Islet precursor cell (in vitro differentiated cells): ENCODE data around the gene C1QTNF2.

Source experiments
- DNase-seq: peaks from one replicate; pipeline ENCODE4 v3.0.0-alpha.2; 2018

The C1QTNF2 gene, protein sequence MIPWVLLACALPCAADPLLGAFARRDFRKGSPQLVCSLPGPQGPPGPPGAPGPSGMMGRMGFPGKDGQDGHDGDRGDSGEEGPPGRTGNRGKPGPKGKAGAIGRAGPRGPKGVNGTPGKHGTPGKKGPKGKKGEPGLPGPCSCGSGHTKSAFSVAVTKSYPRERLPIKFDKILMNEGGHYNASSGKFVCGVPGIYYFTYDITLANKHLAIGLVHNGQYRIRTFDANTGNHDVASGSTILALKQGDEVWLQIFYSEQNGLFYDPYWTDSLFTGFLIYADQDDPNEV

DNA sequence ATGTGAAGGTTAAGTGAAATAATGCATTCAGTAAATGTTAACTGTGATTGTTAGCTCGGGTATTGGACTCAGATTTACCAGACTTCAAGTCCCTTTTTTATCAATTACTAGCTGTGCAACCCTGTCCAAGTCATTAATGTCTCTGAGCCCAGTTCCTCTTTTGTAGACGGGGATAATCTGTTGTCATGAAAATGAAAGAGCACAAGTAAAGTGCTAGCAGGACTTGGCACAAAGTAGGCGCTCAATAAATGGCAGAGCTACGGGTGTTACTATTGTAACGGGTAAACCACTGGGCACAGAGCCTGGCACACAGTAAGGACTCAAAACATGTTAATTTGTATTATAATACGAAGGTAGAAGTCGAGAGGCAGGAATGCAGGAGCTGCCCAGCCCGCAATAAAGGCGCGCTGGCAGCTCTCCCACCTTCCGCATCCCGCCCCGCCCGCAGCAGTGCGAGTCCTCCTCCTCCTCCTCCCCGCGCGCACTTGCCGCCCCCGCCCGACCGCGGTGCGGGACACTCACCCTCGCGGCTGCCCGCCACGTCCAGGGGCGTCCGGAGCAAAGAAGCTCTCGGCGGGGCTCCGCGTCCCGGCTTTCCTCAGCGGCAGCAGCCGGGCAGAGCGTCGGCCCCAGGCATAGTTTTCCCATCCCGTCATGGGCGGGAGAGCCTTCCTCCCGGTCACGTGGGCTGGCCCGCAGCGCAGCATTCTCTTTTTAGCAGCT, at the start of gene C1QTNF2:
Gene C1QTNF2 (minus strand): TSS at position 637 of the 723 bp plus-strand sequence. CDS start 15,615 bp downstream, outside the sequence.
- DNase-seq = peak; percentile 86

GRCh38 chr5:160420331-160420610, 49.8 kb upstream of the C1QTNF2 start:
- no peak for DNase-seq

DNA sequence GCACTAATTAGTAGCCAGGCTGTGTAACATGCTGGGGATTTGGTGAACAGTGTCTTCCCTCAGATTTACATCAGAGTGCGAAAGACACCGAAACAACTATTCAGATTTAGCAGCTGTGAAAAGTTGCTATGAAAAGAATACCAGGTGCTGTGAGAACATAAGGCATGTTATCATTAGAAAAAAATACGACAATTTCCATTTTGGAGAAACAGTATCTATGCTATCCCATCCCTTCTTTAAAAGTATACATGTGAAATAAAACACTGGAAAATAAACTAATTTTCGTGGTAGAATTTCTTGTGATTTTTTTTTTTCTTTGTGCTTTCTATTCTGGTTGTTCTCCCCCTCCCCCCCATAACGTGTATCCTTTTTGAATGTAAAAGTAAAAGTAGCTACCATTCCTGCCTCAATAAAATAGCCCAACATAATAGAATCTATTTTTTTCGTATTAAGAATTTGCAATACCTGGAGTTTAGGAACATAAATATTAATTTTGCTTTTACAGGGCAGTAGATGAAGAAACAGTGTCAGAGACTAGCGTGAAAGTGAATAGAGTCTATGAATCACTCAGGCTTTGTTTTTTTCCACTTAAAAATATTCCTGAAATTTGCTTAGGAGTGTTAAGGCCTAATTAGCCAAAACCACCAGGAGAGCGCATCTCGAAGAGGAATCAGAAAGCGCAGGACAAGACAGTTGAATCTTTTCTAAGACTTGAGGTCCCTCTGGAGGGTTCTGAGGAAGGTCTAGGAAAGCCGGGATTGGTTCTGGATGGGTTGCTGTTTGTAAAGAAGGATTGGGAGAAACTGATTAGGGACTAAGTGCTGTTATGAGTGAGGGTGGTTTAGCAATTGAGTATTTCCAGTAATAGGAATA, 49.3 kb upstream of the C1QTNF2 start:
- no peak for DNase-seq

DNA sequence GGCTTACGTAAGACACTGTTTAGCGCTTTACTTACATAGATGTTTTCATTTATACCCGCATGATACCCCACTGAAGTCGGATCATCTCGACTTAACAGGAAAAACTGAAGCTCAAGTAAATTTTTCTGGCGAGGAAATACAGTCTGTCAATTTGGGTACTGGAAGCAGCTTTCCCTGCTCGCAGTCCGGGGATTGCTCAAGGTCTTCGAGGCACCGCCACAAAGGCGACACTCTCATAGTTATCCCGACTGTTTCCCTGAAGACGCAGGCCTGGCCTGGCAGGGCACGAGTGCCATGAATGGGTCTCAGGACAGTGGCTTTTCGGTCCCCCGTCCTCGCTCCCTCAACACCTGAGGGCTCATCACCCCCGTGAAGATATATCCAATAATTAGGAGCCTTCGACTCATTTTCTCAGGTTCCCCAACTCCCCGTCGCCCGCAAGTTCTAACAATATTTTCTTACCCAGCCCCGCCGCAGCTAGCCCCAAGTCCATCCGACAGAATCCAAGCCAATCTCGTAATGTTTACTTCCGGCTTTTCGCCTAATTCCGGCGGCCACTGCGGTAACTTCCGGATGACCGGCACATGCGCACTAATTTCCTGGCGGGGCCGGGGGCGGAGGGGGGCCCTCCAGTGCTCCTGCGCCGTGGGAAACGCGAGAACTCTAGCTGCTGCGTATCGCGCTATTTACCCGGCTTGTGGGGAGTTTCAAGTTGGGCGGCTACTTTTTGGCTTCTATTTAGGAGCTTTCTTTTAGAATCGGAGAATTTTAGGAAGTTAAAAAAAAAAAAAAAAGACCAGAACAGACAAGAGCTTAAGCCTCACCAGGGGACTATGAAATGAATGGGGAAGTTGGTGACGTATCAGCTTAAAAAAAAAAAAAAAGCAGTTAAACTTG, 48.4 kb upstream of the C1QTNF2 start, which contains the start of gene SLU7:
Gene SLU7 (minus strand): TSS at position 521 of the 897 bp plus-strand sequence. CDS start 3,787 bp downstream, outside the sequence.
- DNase-seq = peak; percentile 97

- peak; percentile 97 for DNase-seq
Observed at GRCh38 chr5:160399402-160400353, 29.3 kb upstream of the C1QTNF2 start, which contains the start of gene FAM200C. Gene FAM200C, minus strand, starts transcription at chr5:160400054. Its CDS starts 4,564 bp downstream, at chr5:160395490.

DNA sequence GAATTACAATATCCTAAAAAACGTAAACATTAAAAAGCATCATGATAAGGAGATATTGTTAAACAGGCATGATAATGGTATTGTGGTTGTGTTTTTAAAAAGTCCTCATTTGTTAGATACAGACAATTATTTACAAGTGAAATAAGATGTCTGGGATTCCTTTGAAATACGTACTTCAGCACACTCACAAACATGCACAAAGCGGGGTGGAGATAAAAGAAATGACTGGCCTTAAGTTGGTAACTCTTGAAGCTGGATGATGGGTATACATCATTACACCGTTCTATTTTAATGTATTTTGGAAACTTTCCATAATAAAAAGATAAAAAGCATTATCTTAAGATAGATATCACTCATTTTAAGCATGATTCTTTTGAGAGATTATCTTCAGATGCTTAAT, 28.4 kb upstream of the C1QTNF2 start:
- DNase-seq = no peak

DNA sequence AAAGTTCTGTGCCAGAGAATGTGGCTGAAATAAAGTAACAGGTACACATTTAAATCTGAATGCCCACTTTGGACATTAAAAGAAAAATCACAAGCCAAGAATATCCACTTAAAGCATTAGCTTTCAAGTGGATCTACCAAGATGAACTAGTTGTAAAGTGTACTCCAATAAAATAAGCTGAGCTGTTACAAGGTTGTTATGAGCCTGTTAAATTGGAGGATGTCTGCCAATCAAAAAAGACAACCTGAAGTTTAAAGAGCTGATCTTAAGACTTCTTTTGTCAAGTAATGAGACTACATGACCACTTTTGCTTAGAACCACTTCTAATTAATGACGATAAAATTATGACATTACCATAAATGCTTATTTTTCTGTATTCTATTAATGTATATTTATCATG, 27.1 kb upstream of the C1QTNF2 start:
- no peak for DNase-seq

DNA sequence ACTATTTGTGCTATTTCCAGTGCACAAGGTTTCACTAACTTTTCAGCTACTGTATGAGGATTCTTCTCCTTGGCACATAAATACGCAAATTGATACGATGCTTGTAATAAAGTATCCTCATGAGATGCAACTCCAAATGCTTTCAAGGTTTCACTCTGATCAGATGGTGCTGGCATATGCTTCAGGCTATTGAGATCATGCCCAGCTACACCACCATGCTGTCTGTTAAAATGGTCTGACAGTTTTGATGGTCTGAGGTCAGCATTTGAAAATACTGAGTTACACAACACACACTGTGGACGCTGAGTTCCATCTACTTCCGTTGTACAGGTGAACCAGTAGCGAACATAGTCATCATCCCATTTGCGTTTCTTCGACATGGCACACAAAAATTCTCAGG, 24.7 kb upstream of the C1QTNF2 start:
- no peak for DNase-seq

DNA sequence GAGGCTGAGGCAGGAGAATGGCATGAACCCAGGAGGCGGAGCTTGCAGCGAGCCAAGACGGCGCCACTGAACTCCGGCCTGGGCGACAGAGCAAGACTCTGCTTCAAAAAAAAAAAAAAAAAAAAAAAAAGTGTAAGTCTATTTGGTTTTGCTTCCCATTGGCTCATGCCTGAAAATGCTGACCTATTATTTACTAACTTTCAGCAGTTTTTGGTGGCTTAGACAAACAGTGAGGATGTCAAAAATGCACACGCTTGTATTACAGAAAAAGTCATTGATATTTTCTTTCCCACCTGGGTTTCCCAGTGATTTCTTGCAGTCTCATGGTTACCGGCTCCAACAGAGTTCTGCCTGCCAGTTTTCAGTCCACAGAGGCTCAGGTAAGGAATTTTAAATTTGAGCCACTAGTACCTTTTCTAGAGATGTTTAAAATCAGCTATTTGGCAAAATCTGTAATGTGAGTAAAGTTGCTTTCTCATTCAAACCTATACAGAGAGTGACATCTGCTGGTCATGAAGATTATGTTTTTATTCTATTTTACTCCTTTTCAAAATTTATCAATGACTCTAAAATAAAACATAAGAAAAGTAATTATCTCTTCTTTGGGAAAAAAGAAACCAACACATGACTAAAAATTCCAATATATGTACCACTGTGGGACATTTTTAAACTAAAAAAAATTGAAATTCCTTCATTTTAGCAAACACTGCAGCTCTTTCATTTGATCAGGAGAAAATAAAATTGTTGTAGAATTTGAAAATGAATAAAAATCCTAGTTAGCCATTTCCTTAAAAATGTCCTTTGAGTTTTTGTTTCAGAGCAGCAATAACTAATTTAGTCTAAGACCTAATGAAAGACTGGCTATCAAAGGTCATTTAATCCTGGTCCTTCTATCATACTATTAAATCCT, 20.6 kb upstream of the C1QTNF2 start:
- no peak for DNase-seq

GRCh38 chr5:160387445-160387844, 17.0 kb upstream of the C1QTNF2 start:
- DNase-seq = no peak

GRCh38 chr5:160385496-160385895, 15.1 kb upstream of the C1QTNF2 start:
- no peak for DNase-seq

GRCh38 chr5:160384681-160385080, 14.3 kb upstream of the C1QTNF2 start:
- no peak for DNase-seq

DNA sequence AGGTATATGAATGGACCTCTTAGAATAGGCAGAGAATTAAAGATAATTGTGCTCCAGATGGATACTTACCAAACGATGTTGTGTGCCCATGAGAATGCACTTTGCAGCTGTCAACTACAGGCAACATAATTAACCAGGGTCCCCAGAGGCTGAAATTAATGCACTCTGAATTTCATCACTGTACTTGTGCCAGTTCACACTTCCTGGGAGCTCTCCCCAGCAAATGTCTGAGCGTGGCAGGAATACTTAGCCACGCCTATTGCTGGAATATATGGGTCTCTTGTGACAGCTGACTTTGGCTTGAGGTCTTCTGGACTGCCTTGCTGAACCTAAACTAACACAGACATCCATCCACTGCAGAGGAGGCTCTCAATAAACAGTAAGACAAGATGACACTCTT, 11.9 kb upstream of the C1QTNF2 start:
- DNase-seq = no peak

- DNase-seq = no peak
Observed at GRCh38 chr5:160380041-160380440, 9.6 kb upstream of the C1QTNF2 start.

GRCh38 chr5:160379511-160379910, 9.1 kb upstream of the C1QTNF2 start:
- DNase-seq = no peak

- no peak for DNase-seq
Observed at GRCh38 chr5:160378330-160378729, 7.9 kb upstream of the C1QTNF2 start.

- DNase-seq = no peak
Observed at GRCh38 chr5:160377651-160378050, 7.2 kb upstream of the C1QTNF2 start.

GRCh38 chr5:160376416-160376815, 6.0 kb upstream of the C1QTNF2 start:
- no peak for DNase-seq

- DNase-seq = no peak
Observed at GRCh38 chr5:160375701-160376100, 5.3 kb upstream of the C1QTNF2 start.

DNA sequence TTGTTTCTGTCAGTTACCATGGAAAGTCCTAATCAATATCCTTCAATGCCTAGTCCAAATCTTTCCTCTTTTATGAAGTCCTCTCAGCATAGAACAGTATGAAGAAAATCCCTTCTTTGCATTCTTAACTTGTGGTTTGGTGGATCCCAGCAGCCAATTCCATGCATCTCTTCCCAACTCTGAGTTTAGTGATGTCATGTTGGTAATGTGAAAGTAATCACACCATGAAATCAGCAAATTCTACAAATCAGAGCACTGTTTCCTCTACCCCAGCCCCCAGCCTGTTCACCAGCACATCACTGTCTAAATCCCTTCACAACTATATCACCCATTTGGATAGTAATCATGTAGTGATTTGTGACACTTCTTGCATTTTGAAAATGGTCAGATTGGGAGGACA, 4.7 kb upstream of the C1QTNF2 start:
- DNase-seq = no peak
